ENCODE results near the gene UBXN6.

DNA sequence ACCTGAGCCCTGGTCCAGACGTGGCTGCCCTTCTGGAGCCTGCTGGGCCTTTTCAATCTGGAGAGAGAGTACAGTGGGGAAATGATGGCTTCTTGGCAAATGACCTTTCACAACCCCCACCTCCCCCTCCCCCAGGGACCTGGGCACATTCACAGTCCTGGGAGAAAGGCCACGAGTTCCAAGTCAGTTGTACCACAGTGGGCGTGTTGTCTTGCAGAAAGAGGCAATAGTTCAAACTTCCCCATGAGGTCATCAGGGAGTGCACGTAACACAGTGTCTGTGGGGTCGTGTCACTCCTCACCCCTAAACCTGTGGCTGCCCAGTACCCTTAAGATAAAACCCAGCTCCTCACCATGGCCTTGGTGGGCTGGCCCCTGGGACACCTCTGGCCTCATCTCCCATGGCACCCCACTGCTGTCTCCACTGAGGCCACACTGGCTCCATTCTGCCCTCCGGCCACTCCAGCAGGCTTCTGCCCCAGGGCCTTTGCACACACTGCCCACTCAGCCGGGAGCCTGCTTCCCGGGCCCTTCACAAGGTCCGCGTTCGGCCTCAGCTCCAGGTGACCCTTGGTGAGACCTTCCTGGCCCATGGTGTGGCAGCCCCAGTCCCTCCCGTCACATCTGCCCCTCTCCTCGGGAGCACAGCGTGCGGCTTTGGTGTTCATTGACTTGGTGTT, 47.4 kb upstream of the UBXN6 start:
- TF ChIP-seq, protein P1, sequence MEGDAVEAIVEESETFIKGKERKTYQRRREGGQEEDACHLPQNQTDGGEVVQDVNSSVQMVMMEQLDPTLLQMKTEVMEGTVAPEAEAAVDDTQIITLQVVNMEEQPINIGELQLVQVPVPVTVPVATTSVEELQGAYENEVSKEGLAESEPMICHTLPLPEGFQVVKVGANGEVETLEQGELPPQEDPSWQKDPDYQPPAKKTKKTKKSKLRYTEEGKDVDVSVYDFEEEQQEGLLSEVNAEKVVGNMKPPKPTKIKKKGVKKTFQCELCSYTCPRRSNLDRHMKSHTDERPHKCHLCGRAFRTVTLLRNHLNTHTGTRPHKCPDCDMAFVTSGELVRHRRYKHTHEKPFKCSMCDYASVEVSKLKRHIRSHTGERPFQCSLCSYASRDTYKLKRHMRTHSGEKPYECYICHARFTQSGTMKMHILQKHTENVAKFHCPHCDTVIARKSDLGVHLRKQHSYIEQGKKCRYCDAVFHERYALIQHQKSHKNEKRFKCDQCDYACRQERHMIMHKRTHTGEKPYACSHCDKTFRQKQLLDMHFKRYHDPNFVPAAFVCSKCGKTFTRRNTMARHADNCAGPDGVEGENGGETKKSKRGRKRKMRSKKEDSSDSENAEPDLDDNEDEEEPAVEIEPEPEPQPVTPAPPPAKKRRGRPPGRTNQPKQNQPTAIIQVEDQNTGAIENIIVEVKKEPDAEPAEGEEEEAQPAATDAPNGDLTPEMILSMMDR (IDR thresholded peaks at IDR 0.05), result no peak
- no peak for TF ChIP-seq POLR2A (IDR thresholded peaks at IDR 0.05)
- TF ChIP-seq EP300 (IDR thresholded peaks at IDR 0.05), result no peak
